HK-2 (cell line): Measurements from ENCODE around the gene DMD.

ENCODE experiments used
- DNase-seq: peaks from one replicate; pipeline ENCODE4 v3.0.0-alpha.2; 2018; ENCODE audit not compliant: unreplicated experiment

DMD gene

DNA sequence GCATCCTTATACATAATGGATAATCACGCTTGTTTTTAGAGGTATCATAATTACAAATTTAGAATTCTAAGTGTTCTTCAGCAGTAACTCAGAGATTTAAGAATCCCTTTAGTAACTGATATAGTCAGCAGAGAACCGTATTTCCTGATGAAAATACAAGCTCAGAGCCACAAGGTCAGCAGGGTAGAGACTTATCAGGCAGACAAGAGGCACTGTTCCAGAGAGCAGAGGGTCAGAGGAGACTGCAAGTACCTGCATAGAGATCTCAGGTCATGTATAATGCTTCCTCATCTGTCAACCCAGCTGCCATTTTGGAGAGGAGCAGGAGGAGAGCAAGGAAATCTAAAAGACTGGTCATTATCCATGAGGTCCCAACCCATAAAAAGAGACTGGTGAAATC is 1352.4 kb downstream of the DMD start:
- no peak for DNase-seq

DNA sequence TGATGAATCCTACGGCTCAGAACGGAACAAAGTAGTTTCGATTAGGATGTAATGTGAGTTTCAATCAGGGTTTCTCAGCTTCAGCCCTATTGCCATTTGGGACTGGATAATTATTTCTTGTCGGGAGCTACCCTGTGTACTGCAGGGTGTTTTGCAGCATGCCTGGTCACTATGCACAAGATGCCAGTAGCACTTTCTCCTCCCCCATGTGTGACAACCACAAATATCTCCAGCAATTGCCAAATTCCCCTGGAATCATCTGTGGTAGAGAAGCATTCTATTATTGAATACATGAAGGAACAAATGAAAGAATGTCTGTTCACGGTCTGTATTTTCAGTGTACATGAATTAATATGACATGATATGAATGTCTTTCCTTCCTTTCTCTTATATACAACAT is 1356.6 kb downstream of the DMD start:
- no peak for DNase-seq

DNA sequence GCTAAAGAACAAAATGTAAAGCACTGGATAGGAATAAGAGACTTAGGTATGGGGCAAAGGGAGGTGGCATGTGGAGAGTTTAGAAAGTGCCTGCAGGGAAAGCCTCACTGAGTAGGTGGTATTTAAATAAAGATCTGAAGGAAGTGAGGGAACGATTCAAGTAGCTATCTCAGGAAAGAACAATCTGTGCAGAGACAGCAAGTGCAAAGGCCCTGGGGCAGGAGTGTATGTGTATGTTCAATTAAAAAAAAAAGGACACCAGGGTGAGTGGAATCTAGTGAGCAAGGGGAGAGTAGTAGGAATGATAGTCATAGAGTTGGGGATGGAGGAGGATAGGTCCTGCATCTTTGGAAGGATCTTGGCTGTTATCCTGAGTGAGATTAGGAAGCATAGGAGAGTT is 1359.6 kb downstream of the DMD start:
- DNase-seq, result no peak

DNA sequence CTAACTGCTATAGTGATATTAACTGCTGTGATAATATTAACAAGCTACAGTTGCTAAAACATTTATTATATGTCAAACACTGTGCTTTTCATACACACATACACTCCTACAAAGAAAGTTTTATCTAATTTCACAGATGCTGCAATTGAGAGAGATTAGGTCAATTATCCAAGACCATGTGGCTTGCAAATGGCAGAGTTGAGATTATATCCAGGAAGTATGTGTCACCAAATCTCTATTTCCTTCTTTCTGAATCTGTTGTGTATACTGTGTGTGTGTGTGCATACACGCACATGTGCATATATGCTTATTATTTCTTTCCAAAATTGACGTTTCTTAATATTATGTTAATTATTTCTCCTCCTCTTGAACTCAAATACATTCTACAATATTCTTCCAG is 1363.6 kb downstream of the DMD start:
- DNase-seq, result no peak

DNA sequence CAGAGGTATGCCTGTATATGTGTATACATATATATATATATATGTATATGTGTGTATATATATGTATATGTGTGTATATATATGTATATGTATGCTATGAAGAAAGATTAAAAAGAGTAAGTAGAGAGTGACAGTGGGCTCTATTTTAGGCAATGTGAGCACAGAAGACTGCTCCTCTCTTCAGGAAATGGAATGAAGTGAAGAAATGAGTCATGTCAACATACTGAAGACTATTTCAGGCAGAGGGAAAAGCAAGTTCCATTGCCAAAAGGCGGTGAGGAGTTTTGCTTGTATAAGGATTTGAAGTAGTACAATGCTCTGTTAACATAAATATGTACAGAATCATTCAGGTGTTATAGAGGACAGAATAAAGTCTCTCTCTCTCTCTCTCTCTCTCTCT is 1366.3 kb downstream of the DMD start:
- DNase-seq, result no peak

DNA sequence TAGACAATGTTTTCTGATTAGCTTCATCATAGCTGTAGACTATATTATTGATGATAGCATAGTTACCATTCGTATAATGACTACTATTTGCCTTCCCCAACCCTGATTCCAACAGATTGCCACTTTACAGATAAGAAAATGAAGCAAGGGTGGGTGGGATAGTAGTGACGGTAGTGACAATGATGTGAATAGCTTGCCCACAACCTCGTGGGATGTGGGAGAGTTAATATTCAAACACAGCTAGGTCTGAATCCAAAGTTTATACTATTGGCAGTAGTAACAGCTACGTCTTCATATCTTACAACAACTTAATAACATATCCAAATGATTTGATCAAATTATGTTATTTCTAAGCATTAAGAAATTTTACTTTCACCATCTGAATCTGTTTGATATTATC is 1372.7 kb downstream of the DMD start:
- DNase-seq, result no peak

DNA sequence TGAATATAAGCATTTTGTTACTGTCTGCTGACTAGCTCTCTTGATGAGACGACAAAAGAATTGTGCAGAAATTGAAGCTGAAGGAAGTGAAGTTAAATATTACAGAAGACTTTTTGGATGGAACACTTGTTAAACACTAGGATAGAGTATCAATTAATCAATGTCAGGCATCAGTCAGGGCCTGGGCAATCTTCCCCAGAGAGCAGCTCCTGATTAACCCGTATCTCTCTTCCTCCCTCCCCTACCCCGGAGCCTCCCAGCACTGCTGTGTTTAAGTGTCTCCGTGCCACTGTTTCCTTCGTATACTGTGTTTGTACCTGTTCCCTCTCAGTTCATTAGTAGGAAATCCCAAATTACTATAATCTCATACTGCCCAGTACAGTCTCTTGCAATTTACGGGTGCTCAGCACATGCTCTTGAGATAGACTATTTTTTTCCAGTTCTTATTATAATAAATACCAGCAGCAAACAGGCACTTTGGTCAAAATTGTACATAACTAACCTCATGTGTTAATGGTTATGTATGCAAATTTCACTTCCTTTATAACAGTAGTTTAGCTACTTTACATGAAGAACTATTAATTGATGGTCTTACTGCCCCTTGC is 1373.8 kb downstream of the DMD start:
- no peak for DNase-seq

DNA sequence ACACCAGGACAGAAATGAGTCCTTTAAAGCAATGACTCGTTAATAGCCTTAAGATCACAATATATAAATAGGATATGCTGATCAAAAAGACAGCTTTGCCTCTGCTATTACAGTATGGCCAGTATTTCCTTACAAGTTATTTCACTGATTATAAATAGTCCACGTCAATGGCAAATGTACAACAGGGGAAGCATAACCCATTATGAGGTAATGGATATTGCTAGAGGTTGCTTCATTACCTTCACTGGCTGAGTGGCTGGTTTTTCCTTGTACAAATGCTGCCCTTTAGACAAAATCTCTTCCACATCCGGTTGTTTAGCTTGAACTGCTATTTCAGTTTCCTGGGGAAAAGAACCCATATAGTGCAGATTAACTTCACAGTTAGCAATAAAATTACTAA is 1374.9 kb downstream of the DMD start:
- DNase-seq, result no peak

DNA sequence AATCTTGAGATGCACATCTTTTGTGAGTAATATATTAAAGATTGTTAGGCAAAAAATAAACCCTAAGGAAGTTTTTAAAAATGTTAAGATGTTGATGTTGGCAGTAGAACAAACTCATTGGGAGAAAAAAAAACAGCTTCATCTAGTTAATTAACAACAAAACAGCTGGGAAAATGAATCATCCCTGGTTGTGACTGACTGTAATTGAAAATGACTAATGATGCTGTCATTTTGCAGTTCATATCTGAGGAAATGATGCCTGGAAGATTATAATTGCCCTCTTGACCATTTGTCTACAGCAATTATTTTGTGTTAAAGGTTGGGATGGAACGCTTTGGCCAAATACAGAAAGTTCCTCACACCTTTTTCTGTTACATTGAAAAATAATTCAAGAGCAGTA is 1379.1 kb downstream of the DMD start:
- DNase-seq, result no peak

DNA sequence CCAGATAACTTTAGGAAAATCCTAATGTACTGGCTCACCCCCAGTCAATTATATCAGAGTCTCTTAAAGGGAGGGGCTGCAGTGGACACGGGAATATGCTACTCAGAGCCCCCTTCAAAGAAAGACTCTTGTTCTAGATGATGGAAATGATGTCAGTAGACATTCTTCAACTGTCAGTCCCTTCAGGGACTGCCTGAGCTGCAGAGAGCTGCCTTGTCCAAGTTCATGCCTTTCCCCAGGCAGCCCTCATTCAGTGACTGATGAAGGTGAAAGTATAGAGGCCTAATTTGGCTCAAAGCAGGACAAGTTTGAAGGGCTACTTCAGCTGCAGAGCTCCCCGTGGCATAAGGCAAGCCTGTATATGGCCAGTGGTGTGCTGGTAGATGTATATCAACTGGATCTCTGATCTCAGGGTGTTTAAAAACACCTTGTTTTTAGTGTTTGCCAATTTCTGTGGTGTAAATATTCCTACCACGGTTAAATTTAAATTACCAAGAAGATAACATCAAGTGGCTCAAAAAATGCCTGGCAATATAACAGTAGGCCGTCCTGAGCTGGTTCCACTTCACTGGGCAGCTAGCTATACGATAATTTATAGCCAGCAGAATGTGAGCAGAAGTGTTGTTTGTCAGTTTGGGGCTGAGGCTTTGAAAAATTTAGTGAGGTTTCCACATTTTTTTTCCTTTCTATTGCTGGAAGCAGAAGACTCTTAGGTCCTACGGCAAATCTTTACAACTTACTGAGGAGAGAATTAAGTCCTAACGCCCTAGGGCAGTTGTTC is 1390.7 kb downstream of the DMD start:
- DNase-seq, result no peak

DNA sequence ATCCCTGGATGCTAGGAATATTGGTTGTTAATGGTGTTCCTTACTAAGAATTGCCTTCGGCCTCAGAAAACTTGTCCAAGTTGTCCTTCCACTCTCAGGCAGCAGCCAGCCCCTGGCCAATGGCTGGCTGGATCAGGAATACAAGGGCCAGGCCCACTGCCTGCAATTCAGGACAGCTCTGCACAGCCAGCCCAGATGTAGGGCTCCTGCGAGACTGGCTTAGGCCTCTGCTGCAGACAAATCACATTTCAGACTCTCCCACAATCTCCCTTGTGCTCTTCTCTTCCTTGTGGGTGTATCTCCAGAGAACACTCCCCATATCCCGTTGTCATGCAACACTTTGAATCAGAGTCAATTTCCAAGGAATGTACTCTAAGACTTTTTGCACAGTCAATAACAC is 1391.9 kb downstream of the DMD start:
- no peak for DNase-seq

DNA sequence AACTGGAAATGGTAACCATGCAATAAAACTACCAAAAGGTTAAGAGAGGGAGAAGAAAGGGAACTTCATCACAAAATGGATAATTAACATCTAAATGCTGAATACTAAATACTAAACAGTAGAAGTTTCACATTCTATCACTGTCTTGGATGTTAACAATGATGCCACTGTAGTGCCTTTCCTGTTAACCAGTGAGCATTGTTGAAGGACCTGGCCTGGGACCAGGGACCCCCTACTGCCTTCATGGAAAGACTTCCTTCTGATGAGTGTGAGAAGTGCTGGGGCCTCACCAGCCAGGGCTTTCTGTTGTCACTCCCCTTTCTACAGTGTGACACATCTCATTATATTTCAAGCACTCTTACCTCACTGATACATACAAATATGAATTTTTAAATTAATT is 1400.2 kb downstream of the DMD start:
- no peak for DNase-seq

DNA sequence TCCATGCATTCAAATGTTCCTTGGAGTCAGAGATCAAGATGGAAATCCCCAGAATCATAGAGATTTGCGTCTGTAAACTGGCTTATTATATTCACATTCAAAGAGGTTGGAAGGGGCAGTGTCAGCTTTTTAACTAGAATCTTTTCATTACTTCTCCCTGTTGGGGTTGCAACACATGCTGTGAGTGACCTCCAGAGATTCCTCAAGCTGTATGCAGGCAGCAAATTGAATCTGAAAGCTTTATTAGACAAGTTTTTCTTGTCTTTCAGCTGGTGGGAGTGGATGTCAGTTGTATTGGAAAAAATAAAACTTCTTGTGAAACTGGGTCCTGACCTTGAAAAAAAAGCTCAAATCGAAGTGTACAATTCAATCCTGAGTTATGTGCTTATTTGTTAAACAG is 1403.0 kb downstream of the DMD start:
- no peak for DNase-seq

DNA sequence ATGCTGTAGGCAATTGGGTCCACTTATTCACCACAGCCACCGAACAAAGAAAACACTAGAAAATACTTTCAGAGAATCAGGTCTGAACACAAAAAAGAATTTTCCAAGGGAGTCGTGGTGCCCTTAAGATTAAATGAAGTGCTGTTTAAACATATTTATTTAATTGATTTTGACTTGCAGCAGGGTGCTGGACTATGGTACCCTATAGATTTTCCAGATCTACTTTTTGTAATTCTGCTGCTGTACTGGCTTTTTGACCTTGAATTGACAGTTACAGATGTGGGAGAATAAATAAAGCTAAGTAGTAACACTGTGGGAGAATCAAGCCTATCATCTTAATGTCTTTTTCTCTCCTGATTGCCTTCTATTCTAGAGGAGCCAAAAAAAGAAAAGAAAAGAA is 1404.2 kb downstream of the DMD start:
- DNase-seq, result no peak

DNA sequence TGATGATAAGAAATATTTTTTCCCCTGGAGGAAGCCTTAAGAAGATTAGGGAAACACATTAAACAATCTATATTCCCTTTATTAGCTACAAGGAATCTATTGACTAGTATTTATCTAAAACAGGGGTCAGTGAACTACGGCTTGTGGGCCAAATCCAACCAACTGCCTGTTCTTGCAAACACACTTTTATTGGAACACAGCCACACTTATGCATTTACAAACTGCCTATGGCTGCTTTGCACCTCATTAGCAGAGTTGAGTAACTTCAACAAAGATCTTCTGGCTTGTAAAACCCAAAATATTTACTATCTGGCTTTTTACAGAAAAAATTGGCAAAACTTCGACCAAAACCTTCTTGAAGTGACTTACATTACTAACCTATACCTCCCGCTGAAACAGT is 1405.6 kb downstream of the DMD start:
- no peak for DNase-seq

DNA sequence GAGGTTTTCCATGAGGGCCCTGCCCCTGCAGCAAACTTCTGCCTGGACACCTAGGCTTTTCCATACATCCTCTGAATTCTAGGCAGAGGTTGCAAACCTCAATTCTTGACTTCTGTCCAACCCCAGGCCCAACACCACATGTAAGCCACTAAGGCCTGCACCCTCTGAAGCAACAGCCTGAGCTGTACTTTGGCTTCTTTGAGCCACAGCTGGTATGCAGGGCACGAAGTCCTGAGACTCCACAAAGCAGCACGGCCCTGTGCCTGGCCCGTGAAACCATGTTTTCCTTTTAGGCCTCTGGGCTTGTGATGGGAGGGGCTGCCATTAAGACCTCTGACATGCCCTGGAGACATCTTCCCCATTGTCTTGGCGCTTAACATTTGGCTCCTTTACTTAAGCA is 1411.1 kb downstream of the DMD start:
- DNase-seq, result no peak

DNA sequence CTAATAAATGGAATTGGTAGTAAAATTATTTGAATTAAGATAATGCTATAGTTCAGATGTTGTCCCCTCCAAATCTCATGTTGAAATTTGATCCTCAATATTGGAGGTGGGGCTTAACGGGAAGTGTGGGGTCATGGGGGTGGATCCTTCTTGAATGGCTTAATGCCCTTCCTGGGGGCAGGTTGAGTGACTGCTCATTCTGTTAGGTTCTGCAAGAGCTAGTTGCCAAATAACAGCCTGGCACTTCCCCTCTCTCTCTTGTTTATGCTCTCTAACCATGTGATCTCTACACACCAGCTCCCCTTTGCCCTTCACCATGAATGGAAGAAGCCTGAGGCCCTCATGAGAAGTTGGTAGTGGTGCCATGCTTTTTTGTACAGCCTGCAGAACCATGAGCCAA is 1414.7 kb downstream of the DMD start:
- no peak for DNase-seq

DNA sequence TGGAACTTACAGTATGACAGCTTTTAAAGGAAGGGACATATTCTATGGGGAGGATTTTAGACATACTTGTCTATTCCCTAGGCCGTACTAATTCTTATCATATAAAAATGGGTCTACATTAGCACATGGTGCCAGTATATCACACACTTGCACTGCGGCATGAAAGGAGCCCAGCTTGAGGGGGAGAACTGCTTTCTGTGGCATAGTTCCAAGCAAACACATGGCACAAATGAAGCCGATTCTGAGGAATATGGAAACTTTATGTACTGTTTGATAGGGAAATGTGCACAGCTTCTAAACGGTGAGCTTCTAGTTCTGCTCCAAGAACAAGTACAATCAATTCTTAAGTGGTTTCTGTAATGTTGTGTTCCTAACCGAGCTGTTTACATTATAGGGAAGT is 1463.9 kb downstream of the DMD start:
- DNase-seq, result no peak

DNA sequence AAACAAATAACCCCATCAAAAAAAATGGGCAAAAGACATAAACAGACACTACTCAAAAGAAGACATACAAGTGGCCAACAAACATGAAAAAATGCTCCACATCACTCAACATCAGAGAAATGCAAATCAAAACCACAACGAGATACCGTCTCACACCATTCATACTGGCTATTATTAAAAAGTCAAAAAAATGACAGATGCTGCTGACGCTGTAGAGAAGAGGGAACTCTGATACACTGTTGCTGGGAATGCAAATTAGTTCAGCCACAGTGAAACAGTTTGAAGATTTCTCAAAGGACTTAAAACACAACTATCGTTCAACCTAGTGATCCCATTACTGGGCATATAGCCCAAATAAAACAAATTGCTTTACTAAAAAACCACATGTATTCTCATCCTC is 1468.3 kb downstream of the DMD start:
- DNase-seq, result no peak

DNA sequence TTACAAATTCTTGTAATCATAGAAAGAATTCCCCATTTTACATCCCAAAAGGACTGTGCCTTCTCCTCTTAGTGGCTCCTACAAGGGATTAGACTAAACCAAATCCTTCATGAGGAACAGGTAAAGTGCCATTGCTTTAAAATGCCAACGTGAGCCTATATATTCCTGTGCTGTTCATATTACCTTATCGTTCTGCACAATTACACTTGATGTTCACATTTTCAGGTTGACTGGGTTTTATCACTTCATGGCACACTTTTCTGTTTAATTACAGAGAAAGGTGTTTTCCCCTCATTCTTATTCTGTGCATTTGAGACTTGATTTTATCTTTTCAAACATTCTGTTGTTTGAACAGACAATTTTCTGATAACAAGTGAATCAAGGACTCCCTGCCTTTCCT is 1493.9 kb downstream of the DMD start:
- no peak for DNase-seq

DNA sequence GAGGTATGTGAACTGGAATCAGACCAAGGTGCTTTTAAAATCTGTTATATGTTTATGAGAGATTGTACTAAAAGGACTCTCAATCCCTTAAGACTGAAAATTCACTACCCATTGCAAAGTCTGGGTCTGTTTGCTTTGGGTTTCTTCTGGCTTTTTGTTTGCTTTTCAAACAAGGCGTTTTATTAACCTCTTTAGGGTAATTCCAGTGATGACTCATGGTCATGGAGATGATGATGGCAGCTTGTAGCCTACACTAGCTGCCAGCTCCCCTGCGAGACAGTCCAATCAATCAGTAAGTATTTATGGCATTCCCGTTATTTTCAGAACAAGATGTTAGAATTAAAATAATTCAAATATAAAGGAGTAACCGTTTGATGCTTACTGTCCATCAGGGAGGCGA is 1495.7 kb downstream of the DMD start:
- no peak for DNase-seq

DNA sequence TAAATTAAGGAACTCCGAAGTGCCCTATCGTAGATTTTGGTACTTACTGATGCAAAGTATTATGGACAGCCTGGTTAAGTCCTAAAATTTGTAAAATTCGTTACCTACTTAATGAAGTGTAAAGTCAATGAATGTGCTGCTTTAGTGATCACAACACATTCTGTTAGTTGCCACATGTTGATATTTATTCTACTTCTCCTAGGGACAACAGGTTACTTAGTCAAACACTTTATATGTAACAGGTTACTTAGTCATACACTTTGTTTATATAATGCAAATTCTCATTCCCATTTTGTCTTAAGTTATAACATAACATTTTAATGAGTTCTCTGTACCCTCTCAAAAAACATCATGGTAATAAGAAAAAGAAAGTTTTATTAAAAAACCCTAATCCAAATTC is 1496.6 kb downstream of the DMD start:
- DNase-seq, result no peak

DNA sequence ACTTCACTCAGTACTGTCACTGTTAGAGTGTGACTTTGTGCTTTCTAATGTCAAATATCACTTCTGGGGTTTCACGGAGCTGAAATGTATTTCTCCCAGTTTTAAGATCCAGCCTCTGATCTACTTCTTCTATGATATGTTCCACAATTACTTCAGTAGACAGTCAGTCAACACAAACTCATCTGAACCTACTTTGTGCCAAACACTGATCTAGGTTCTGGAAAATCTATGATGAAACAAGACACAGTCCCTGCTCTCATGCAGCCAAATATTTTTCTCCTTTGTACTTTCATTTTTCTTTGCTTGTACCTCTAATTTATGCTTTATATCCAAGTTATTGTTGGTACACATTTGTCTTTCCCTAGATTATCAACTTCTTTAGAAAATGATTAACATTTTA is 1498.2 kb downstream of the DMD start:
- no peak for DNase-seq

DNA sequence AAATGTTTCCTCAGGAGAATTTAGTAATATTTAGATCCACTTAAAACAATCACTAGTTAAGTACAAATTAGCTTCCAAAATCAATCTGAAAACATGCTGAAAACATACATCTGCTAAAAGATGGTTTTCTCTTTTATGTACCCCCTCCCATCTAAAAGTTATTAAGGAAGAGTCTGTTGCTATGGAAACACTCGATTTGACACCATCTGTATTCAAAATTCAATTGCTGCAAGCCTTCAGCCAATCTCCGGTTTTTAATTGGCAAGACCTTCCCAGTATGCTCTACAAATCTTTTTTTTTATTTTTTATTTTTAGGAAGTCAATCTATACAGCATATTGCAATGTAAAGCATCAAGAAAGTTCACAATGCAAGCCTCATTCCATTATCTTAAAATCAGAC is 1500.2 kb downstream of the DMD start:
- DNase-seq, result no peak
